ENCODE measurements around the gene JMJD6.

DNA sequence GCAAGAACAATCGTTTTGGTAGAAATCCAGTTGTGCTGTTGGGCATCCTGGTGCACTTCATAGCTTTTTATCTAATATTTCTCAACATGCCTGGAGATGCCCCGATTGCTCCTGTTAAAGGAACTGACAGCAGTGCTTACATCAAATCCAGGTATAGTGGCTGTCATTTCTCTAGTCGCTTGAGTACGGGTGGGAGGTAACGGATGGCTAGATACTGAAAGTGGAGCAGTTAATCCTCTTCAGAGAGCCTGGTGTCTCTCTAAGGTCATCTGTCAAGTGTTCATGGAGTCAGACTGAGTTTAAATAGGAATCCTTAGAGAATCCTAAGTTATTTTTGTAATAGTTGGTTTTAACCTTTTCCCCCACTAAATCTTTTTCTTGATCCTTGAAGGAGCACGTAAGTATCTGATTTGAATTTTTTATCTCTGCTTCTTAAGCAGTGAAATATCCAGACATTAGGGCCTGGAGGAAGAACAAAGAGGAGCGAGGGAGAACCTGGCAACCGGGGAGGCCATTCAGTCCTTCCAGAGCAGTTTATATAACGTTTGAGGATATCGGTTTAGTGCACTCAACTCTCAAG is 48.7 kb upstream of the JMJD6 start:
- TF ChIP-seq POLR2AphosphoS5 (IDR thresholded peaks at IDR 0.05; ENCODE audit: low read depth) (no peak), EZH2 (IDR thresholded peaks at IDR 0.05; ENCODE audit: low read depth, unreplicated experiment) (no peak), JUNB (IDR thresholded peaks at IDR 0.05; ENCODE audit: unreplicated experiment) (no peak), EZH2phosphoT487 (IDR thresholded peaks at IDR 0.05; ENCODE audit: unreplicated experiment) (no peak), CREB1 (CRISPR knock-in tag; IDR thresholded peaks at IDR 0.05; ENCODE audit: low read depth) (no peak), STAT1 (IDR thresholded peaks at IDR 0.05; ENCODE audit: unreplicated experiment) (no peak), ZNF331 (CRISPR knock-in tag; IDR thresholded peaks at IDR 0.05; ENCODE audit: low read depth) (no peak)
- TF ChIP-seq, protein P1, sequence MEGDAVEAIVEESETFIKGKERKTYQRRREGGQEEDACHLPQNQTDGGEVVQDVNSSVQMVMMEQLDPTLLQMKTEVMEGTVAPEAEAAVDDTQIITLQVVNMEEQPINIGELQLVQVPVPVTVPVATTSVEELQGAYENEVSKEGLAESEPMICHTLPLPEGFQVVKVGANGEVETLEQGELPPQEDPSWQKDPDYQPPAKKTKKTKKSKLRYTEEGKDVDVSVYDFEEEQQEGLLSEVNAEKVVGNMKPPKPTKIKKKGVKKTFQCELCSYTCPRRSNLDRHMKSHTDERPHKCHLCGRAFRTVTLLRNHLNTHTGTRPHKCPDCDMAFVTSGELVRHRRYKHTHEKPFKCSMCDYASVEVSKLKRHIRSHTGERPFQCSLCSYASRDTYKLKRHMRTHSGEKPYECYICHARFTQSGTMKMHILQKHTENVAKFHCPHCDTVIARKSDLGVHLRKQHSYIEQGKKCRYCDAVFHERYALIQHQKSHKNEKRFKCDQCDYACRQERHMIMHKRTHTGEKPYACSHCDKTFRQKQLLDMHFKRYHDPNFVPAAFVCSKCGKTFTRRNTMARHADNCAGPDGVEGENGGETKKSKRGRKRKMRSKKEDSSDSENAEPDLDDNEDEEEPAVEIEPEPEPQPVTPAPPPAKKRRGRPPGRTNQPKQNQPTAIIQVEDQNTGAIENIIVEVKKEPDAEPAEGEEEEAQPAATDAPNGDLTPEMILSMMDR (conservative IDR thresholded peaks at IDR 0.05; ENCODE audit: low read depth in 2 of 2) = no peak
- TF ChIP-seq, protein P2, sequence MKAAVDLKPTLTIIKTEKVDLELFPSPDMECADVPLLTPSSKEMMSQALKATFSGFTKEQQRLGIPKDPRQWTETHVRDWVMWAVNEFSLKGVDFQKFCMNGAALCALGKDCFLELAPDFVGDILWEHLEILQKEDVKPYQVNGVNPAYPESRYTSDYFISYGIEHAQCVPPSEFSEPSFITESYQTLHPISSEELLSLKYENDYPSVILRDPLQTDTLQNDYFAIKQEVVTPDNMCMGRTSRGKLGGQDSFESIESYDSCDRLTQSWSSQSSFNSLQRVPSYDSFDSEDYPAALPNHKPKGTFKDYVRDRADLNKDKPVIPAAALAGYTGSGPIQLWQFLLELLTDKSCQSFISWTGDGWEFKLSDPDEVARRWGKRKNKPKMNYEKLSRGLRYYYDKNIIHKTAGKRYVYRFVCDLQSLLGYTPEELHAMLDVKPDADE (IDR thresholded peaks at IDR 0.05) = no peak
- TF ChIP-seq, protein P3, sequence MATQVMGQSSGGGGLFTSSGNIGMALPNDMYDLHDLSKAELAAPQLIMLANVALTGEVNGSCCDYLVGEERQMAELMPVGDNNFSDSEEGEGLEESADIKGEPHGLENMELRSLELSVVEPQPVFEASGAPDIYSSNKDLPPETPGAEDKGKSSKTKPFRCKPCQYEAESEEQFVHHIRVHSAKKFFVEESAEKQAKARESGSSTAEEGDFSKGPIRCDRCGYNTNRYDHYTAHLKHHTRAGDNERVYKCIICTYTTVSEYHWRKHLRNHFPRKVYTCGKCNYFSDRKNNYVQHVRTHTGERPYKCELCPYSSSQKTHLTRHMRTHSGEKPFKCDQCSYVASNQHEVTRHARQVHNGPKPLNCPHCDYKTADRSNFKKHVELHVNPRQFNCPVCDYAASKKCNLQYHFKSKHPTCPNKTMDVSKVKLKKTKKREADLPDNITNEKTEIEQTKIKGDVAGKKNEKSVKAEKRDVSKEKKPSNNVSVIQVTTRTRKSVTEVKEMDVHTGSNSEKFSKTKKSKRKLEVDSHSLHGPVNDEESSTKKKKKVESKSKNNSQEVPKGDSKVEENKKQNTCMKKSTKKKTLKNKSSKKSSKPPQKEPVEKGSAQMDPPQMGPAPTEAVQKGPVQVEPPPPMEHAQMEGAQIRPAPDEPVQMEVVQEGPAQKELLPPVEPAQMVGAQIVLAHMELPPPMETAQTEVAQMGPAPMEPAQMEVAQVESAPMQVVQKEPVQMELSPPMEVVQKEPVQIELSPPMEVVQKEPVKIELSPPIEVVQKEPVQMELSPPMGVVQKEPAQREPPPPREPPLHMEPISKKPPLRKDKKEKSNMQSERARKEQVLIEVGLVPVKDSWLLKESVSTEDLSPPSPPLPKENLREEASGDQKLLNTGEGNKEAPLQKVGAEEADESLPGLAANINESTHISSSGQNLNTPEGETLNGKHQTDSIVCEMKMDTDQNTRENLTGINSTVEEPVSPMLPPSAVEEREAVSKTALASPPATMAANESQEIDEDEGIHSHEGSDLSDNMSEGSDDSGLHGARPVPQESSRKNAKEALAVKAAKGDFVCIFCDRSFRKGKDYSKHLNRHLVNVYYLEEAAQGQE (IDR thresholded peaks at IDR 0.05; ENCODE audit: unreplicated experiment) = no peak

All from GM23338 (cell line).